IMR-90 (cell line): ENCODE results near the gene UNC79. TPM values are rescaled to one million over a fixed set of nuclear protein-coding genes. Genes with fewer than 3 reads are reported as not detected.

Experiments
- ATAC-seq: fragments of 200-7000 bp; cut with Tn5 transposase; 2 replicates; pipeline ENCODE4 v1.9.1; 2020; ENCODE audit warnings: low read depth, mild to moderate bottlenecking, moderate library complexity
- BruUV-seq: library from RNA; stranded (reverse); fragments of 400-500 nt; replicated peaks from 2 replicates; lab custom pipeline; 2021; lab: Mats Ljungman, UMichigan
- CTCF ChIA-PET: fragments of 300-600 bp; formaldehyde crosslinking; extraction: SDS; loops from one replicate; lab custom pipeline; 2021; ENCODE audit warnings: antibody characterized with exemption; lab: Yijun Ruan, JAX
- POLR2A ChIA-PET: fragments of 300-600 bp; sonication (Branson Sonifier 250); formaldehyde crosslinking; loops from one replicate; lab custom pipeline; 2022; ENCODE audit warnings: antibody characterized with exemption; ENCODE audit not compliant: unreplicated experiment; lab: Charles Lee
- DNase-seq: peaks from one replicate; pipeline ENCODE4 v3.0.0; 2013
- H2AFZ ChIP-seq: replicated peaks from 2 replicates; pipeline ENCODE3; 2013; ENCODE audit warnings: low read length, mild to moderate bottlenecking; ENCODE audit not compliant: poor library complexity
- H2AK5ac ChIP-seq: 2 replicates; pipeline ENCODE4 v1.6.1; 2013; ENCODE audit warnings: low read depth, low read length, inconsistent platforms
- H2AK9ac ChIP-seq: replicated peaks from 2 replicates; pipeline ENCODE3; 2013; ENCODE audit warnings: mild to moderate bottlenecking, low read depth, low read length, moderate library complexity; ENCODE audit not compliant: poor library complexity
- H2BK120ac ChIP-seq: 2 replicates; pipeline ENCODE4 v1.6.1; 2013; ENCODE audit warnings: low read depth, low read length, inconsistent platforms
- H2BK15ac ChIP-seq: 3 replicates; pipeline ENCODE4 v1.6.1; 2013; ENCODE audit warnings: low read depth, low read length, inconsistent platforms
- H2BK20ac ChIP-seq: 2 replicates; pipeline ENCODE4 v1.6.1; 2013; ENCODE audit warnings: low read depth, mild to moderate bottlenecking, inconsistent platforms, low read length, moderate library complexity
- H2BK5ac ChIP-seq: 2 replicates; pipeline ENCODE4 v1.6.1; 2013; ENCODE audit warnings: mild to moderate bottlenecking, low read depth, low read length, inconsistent platforms; ENCODE audit not compliant: poor library complexity, severe bottlenecking
- H3K14ac ChIP-seq: replicated peaks from 2 replicates; pipeline ENCODE4 v1.6.1; 2013; ENCODE audit warnings: low read depth, low read length, inconsistent platforms
- H3K18ac ChIP-seq: 2 replicates; pipeline ENCODE4 v1.6.1; 2013; ENCODE audit warnings: low read depth, low read length, control low read depth
- H3K23ac ChIP-seq: 2 replicates; pipeline ENCODE4 v1.6.1; 2013; ENCODE audit warnings: low read depth, low read length, inconsistent platforms
- H3K27ac ChIP-seq: 2 replicates; pipeline ENCODE4 v1.5.1; 2013; ENCODE audit warnings: mild to moderate bottlenecking, control low read depth, low read length; ENCODE audit not compliant: insufficient read depth
- H3K27me3 ChIP-seq: 2 replicates; pipeline ENCODE4 v1.6.1; 2013; ENCODE audit warnings: low read length; ENCODE audit not compliant: control insufficient read depth, insufficient read depth
- H3K36me3 ChIP-seq: 2 replicates; pipeline ENCODE4 v1.6.1; 2013; ENCODE audit warnings: low read length, mixed read lengths; ENCODE audit not compliant: control insufficient read depth, insufficient read depth
- H3K4ac ChIP-seq: 2 replicates; pipeline ENCODE4 v1.6.1; 2013; ENCODE audit warnings: low read depth, low read length, inconsistent platforms
- H3K4me1 ChIP-seq: 2 replicates; pipeline ENCODE4 v1.6.1; 2013; ENCODE audit warnings: low read length, mixed read lengths; ENCODE audit not compliant: control insufficient read depth, insufficient read depth
- H3K4me2 ChIP-seq: 2 replicates; pipeline ENCODE4 v1.6.1; 2013; ENCODE audit warnings: low read depth, mild to moderate bottlenecking, control low read depth, low read length, moderate library complexity
- H3K4me3 ChIP-seq: 2 replicates; pipeline ENCODE4 v1.5.1; 2013; ENCODE audit warnings: low read depth, mild to moderate bottlenecking, control low read depth, low read length, moderate library complexity; ENCODE audit not compliant: insufficient read depth
- H3K56ac ChIP-seq: 2 replicates; pipeline ENCODE4 v1.6.1; 2013; ENCODE audit warnings: low read length, inconsistent platforms; ENCODE audit not compliant: insufficient read depth; ENCODE audit errors: extremely low read depth
- H3K79me1 ChIP-seq, 2 experiments: 2 replicates each; pipeline ENCODE4 v1.6.1; 2013; ENCODE audit warnings: low read length in 2 of 2, inconsistent platforms in 1 of 2, low read depth in 1 of 2
- H3K9ac ChIP-seq: 2 replicates; pipeline ENCODE4 v1.6.1; 2013; ENCODE audit warnings: low read depth, low read length, control low read depth
- H3K9me1 ChIP-seq: 2 replicates; pipeline ENCODE4 v1.6.1; 2013; ENCODE audit warnings: low read length, inconsistent platforms; ENCODE audit not compliant: insufficient read depth
- H3K9me3 ChIP-seq: 2 replicates; pipeline ENCODE4 v1.6.1; 2013; ENCODE audit warnings: low read length; ENCODE audit not compliant: control insufficient read depth, insufficient read depth
- H4K20me1 ChIP-seq: 2 replicates; pipeline ENCODE4 v1.6.1; 2013; ENCODE audit warnings: low read length, inconsistent platforms; ENCODE audit not compliant: insufficient read depth
- H4K5ac ChIP-seq: 2 replicates; pipeline ENCODE4 v1.6.1; 2013; ENCODE audit warnings: mild to moderate bottlenecking, low read depth, low read length, control low read depth
- H4K8ac ChIP-seq, 2 experiments: 2 replicates each; pipeline ENCODE4 v1.6.1; 2013; ENCODE audit warnings: low read depth in 2 of 2, low read length in 2 of 2, control low read depth in 1 of 2, inconsistent platforms in 1 of 2
- H4K91ac ChIP-seq: 2 replicates; pipeline ENCODE4 v1.6.1; 2013; ENCODE audit warnings: low read depth, low read length, inconsistent platforms; ENCODE audit not compliant: insufficient read depth
- BHLHE40 ChIP-seq: fragments of 150-350 bp; IDR thresholded peaks from 2 replicates; pipeline ENCODE4 v1.6.1; 2016; ENCODE audit warnings: mild to moderate bottlenecking, low read depth, low read length
- CEBPB ChIP-seq: IDR thresholded peaks from 2 replicates; pipeline ENCODE4 v1.6.1; 2012; ENCODE audit warnings: low read depth, low read length, improper control_type of control experiment
- CHD1 ChIP-seq: IDR thresholded peaks from 2 replicates; pipeline ENCODE4 v1.6.1; 2012; ENCODE audit warnings: low read depth, low read length, improper control_type of control experiment
- MAFK ChIP-seq: IDR thresholded peaks from 2 replicates; pipeline ENCODE4 v1.6.1; 2012; ENCODE audit warnings: low read depth, low read length, improper control_type of control experiment
- MAZ ChIP-seq: IDR thresholded peaks from 2 replicates; pipeline ENCODE4 v1.6.1; 2012; ENCODE audit warnings: low read depth, mild to moderate bottlenecking, low read length, improper control_type of control experiment, moderate library complexity, borderline replicate concordance
- RCOR1 ChIP-seq: IDR thresholded peaks from 2 replicates; pipeline ENCODE4 v1.6.1; 2012; ENCODE audit warnings: mild to moderate bottlenecking, low read length, improper control_type of control experiment; ENCODE audit not compliant: insufficient replicate concordance
- USF2 ChIP-seq: fragments of 150-350 bp; IDR thresholded peaks from 2 replicates; pipeline ENCODE4 v1.6.1; 2017; ENCODE audit warnings: mild to moderate bottlenecking, antibody characterized with exemption, low read length, low read depth
- dilution Hi-C: fragments of 300-500 bp; cut with HindIII; formaldehyde crosslinking; loops from one replicate; pipeline ENCODE4 v1.14.3; 2018; ENCODE audit warnings: low sequenced_read_pairs; ENCODE audit not compliant: unreplicated experiment
- in situ Hi-C: fragments of 300-500 bp; cut with MboI; formaldehyde crosslinking; loops from 3 replicates; pipeline ENCODE4 v1.14.3; 2019; ENCODE audit warnings: low sequenced_read_pairs, inconsistent platforms, mixed read lengths
- intact Hi-C: fragments of 100-400 bp; cut with micrococcal nuclease; formaldehyde crosslinking; loops from 2 replicates; pipeline ENCODE4 v1.10.0; 2022
- polyA plus RNA-seq, 3 experiments: library from polyadenylated mRNA; depleted of rRNA; stranded (reverse); fragments of >200 nt; gene quantifications; 2 replicates each; pipeline ENCODE4 v1.2.3, GENCODE V29; 2012; ENCODE audit warnings: low replicate concordance in 1 of 3
- total RNA-seq: library from RNA; depleted of rRNA; stranded (reverse); fragments of >200 nt; gene quantifications from 2 replicates; pipeline ENCODE4 v1.2.3, GENCODE V29; 2012

Gene UNC79
- total and polyA plus RNA-seq, 2 of the 4 experiments (the other 2 are of a cell fraction), result under 0.01 TPM

- Histone ChIP-seq H2BK15ac (no peak overlapping the region), H3K4me2 (no peak overlapping the region), H3K79me1 (no peaks in the 10 kb centered on the region), H2AK5ac (no peak overlapping the region), H3K18ac (no peak overlapping the region), H3K9ac (no peak overlapping the region), H2BK20ac (no peak overlapping the region), H4K8ac (no peak overlapping the region), H3K23ac (no peak overlapping the region), H3K56ac (no peak overlapping the region), H3K9me1 (no peaks in the 10 kb centered on the region), H4K91ac (no peak overlapping the region), H4K20me1 (no peaks in the 10 kb centered on the region), H3K9me3 (no peaks in the 10 kb centered on the region), H3K27ac (no peak overlapping the region), H2AFZ (no peak overlapping the region), H3K4me3 (no peak overlapping the region), H4K5ac (no peak overlapping the region), H3K27me3 (no peaks in the 10 kb centered on the region), H3K14ac (no peak overlapping the region), H3K4ac (no peak overlapping the region), H2BK120ac (no peak overlapping the region), H3K4me1 (no peaks in the 10 kb centered on the region), H2BK5ac (no peak overlapping the region), H3K36me3 (no peaks in the 10 kb centered on the region), H2AK9ac (no peak overlapping the region)
- no TSS peak for BruUV-seq
- intact Hi-C loops, result no loop called here
- POLR2A ChIA-PET, result no interaction called here
- in situ Hi-C loops, result no loop called here
- dilution Hi-C loops, result no loop called here
- CTCF ChIA-PET, result no interaction called here
- TF ChIP-seq USF2, result no peak
- TF ChIP-seq MAZ, result no peak
- TF ChIP-seq CEBPB, result no peak
- no peak for TF ChIP-seq CHD1
- TF ChIP-seq BHLHE40, result no peak
- TF ChIP-seq MAFK, result no peak
- no peak for TF ChIP-seq RCOR1
- DNase-seq (no peak), ATAC-seq (no peak)
These were observed 232.6 kb downstream of the UNC79 start for GRCh38 chr14:93663317-93663716.
